ENCODE data around the gene LY6G5C. TPM values are rescaled to one million over a fixed set of nuclear protein-coding genes. Genes with fewer than 3 reads are reported as not detected.
A peak's percentile ranks its signal among the peaks of the same experiment; 100 is the strongest.

Gene LY6G5C
- total RNA-seq, 1 donor from 2014 or later: 13.8 TPM

DNA sequence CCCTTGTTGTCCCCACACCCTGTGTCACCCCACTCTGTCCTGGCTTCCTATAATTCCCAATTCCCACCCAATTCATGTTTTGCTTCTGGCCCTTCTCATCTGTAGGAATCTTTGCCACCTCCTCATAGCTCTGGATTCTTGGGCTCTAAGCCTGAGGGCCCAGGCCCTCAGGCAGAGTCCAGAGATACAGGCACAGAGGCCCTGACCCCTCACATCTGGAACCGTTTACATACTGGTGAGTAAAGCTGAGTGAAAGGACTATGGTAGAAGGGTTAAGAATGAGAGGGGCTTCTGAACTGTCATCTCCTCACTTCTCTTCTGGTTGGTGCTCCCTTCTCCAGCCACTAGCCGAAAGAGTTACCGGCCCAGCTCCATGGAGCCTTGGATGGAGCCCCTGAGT, 46.7 kb downstream of the LY6G5C start:
- H3K4me1 Mint-ChIP-seq (ENCODE audit: low read depth, unreplicated experiment): no peaks in the 10 kb centered on the region
- DNase-seq: no peak
- peak overlapping the region; percentile 42 for H3K4me3 Mint-ChIP-seq (ENCODE audit: unreplicated experiment)
- H3K36me3 Mint-ChIP-seq (ENCODE audit: unreplicated experiment): peaks cover 6% of the 10 kb centered on the region
- H3K9me3 Mint-ChIP-seq (ENCODE audit: unreplicated experiment): peaks cover 3% of the 10 kb centered on the region
- TF ChIP-seq CTCF (IDR thresholded peaks at IDR 0.05; ENCODE audit: partially characterized antibody, unreplicated experiment): no peak
- H3K27me3 Mint-ChIP-seq (ENCODE audit: unreplicated experiment): peaks cover 20% of the 10 kb centered on the region
- no peak overlapping the region for H3K27ac Mint-ChIP-seq (ENCODE audit: unreplicated experiment)

DNA sequence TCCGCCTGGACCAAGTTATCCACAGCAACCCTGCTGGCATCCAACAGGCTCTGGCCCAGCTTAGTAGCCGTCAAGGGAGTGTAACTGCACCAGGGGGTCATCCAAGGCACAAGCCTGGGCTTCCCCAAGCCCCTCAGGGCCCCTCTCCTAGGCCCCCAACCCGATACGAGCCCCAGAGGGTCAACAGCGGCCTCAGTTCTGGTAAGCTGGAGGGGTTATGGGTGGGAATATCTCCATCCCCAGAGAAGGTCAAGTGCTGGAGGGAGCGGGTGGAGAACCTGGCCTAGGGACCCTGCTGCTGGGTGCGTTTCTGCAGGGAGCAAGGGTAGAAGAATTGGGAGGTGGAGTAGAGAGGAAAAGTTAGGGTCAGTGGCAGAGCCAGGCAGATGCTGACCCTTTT, 47.4 kb downstream of the LY6G5C start:
- no peak overlapping the region for H3K27ac Mint-ChIP-seq (ENCODE audit: unreplicated experiment)
- no peak for TF ChIP-seq CTCF (IDR thresholded peaks at IDR 0.05; ENCODE audit: partially characterized antibody, unreplicated experiment)
- peaks cover 6% of the 10 kb centered on the region for H3K36me3 Mint-ChIP-seq (ENCODE audit: unreplicated experiment)
- no peak for DNase-seq
- H3K4me1 Mint-ChIP-seq (ENCODE audit: low read depth, unreplicated experiment): no peaks in the 10 kb centered on the region
- H3K9me3 Mint-ChIP-seq (ENCODE audit: unreplicated experiment): peaks cover 3% of the 10 kb centered on the region
- H3K27me3 Mint-ChIP-seq (ENCODE audit: unreplicated experiment): peaks cover 20% of the 10 kb centered on the region
- no peak overlapping the region for H3K4me3 Mint-ChIP-seq (ENCODE audit: unreplicated experiment)

- H3K4me1 Mint-ChIP-seq (ENCODE audit: low read depth, unreplicated experiment): no peaks in the 10 kb centered on the region
- DNase-seq: no peak
- H3K27ac Mint-ChIP-seq (ENCODE audit: unreplicated experiment): no peak overlapping the region
- H3K27me3 Mint-ChIP-seq (ENCODE audit: unreplicated experiment): peaks cover 20% of the 10 kb centered on the region
- no peak for TF ChIP-seq CTCF (IDR thresholded peaks at IDR 0.05; ENCODE audit: partially characterized antibody, unreplicated experiment)
- no peak overlapping the region for H3K4me3 Mint-ChIP-seq (ENCODE audit: unreplicated experiment)
- H3K9me3 Mint-ChIP-seq (ENCODE audit: unreplicated experiment): peaks cover 6% of the 10 kb centered on the region
- H3K36me3 Mint-ChIP-seq (ENCODE audit: unreplicated experiment): peaks cover 10% of the 10 kb centered on the region
Observed at GRCh38 chr6:31632279-31632946, 48.5 kb downstream of the LY6G5C start.

DNA sequence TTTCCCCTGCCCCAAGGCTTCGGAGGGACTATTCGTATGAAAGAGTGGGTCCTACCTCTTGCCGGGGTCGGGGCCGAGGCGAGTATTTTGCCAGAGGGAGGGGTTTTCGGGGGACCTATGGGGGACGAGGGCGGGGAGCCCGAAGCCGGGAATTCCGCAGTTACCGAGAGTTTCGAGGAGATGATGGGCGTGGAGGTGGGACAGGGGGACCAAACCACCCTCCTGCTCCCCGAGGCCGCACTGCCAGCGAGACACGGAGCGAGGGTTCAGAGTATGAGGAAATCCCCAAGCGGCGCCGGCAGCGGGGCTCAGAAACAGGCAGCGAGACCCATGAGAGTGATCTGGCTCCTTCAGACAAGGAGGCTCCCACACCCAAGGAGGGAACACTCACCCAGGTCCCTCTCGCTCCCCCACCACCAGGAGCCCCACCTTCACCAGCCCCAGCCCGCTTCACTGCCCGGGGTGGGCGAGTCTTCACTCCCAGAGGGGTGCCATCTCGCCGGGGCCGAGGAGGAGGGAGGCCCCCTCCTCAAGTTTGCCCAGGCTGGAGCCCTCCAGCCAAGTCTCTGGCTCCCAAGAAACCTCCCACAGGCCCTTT, 49.1 kb downstream of the LY6G5C start:
- Mint-ChIP-seq H3K27me3 (ENCODE audit: unreplicated experiment) (peaks cover 17% of the 10 kb centered on the region), H3K9me3 (ENCODE audit: unreplicated experiment) (peaks cover 7% of the 10 kb centered on the region), H3K4me3 (ENCODE audit: unreplicated experiment) (no peak overlapping the region), H3K36me3 (ENCODE audit: unreplicated experiment) (peaks cover 10% of the 10 kb centered on the region), H3K4me1 (ENCODE audit: low read depth, unreplicated experiment) (no peaks in the 10 kb centered on the region), H3K27ac (ENCODE audit: unreplicated experiment) (no peak overlapping the region)
- no peak for TF ChIP-seq CTCF (IDR thresholded peaks at IDR 0.05; ENCODE audit: partially characterized antibody, unreplicated experiment)
- no peak for DNase-seq

- Mint-ChIP-seq H3K4me3 (ENCODE audit: unreplicated experiment) (no peak overlapping the region), H3K36me3 (ENCODE audit: unreplicated experiment) (peaks cover 10% of the 10 kb centered on the region), H3K9me3 (ENCODE audit: unreplicated experiment) (peaks cover 6% of the 10 kb centered on the region), H3K27ac (ENCODE audit: unreplicated experiment) (no peak overlapping the region), H3K4me1 (ENCODE audit: low read depth, unreplicated experiment) (peaks cover 2% of the 10 kb centered on the region), H3K27me3 (ENCODE audit: unreplicated experiment) (peaks cover 19% of the 10 kb centered on the region)
- TF ChIP-seq CTCF (IDR thresholded peaks at IDR 0.05; ENCODE audit: partially characterized antibody, unreplicated experiment): no peak
- DNase-seq: no peak
Observed at GRCh38 chr6:31631209-31631608, 49.7 kb downstream of the LY6G5C start.

Data from glutamatergic neuron (in vitro differentiated cells).